K562 (cell line): ENCODE measurements around the gene DAGLA. TPM values are rescaled to one million over a fixed set of nuclear protein-coding genes. Genes with fewer than 3 reads are reported as not detected.
A peak's percentile ranks its signal among the peaks of the same experiment; 100 is the strongest.

Experiments used
- ATAC-seq: fragments of 200-7000 bp; cut with Tn5 transposase; 3 replicates; pipeline ENCODE4 v1.9.1; 2020; ENCODE audit warnings: moderate library complexity
- BruUV-seq: library from RNA; stranded (reverse); fragments of 400-500 nt; replicated peaks from 2 replicates; lab custom pipeline; 2021; lab: Mats Ljungman, UMichigan
- CTCF ChIA-PET: fragments of 300-600 bp; formaldehyde crosslinking; extraction: SDS; loops from one replicate; lab custom pipeline; 2021; ENCODE audit warnings: low intra/inter-chr PET ratio; lab: Yijun Ruan, JAX
- POLR2A ChIA-PET: fragments of 300-600, 350-650 bp; sonication (Branson Sonifier 250); formaldehyde crosslinking; extraction: SDS; loops from one replicate; lab custom pipeline; 2021; ENCODE audit warnings: antibody characterized with exemption, inconsistent platforms; lab: Yijun Ruan, JAX
- DNase-seq, 4 experiments: peaks; one replicate each; pipeline versions ENCODE4 v3.0.0 to v3.0.0-alpha.2; 2011 to 2018; ENCODE audit warnings: low spot score in 3 of 4, mixed read lengths in 3 of 4; ENCODE audit errors: extremely low read depth in 1 of 4
- FAIRE-seq: peaks from 2 replicates; lab custom pipeline; 2011; peaks lifted over from hg19 to GRCh38; lab: Jason Lieb, UNC
- H2AFZ ChIP-seq: 2 replicates; pipeline ENCODE4 v1.6.0; 2011; ENCODE audit warnings: low read depth, low read length, control low read depth, inconsistent platforms
- H3K27ac ChIP-seq: fragments of 200-600 bp; 3 replicates; pipeline ENCODE4 v1.8.0; 2011; ENCODE audit warnings: low read depth, mild to moderate bottlenecking, control low read depth, inconsistent platforms, low read length, moderate library complexity, mixed read lengths; ENCODE audit errors: extremely low read depth
- H3K27me3 ChIP-seq, 2 experiments: fragments of 300-600 bp in 1 of 2; 2 replicates in 1 of 2; 3 replicates in 1 of 2; pipeline versions ENCODE4 v1.6.0 to v1.8.0; 2011; ENCODE audit warnings: inconsistent platforms in 2 of 2, low read length in 2 of 2, mild to moderate bottlenecking in 1 of 2, mixed read lengths in 1 of 2, moderate library complexity in 1 of 2; ENCODE audit not compliant: control insufficient read depth in 2 of 2, insufficient read depth in 2 of 2
- H3K36me3 ChIP-seq: fragments of 300-600 bp; 3 replicates; pipeline ENCODE4 v1.8.0; 2011; ENCODE audit warnings: mild to moderate bottlenecking, low read length, inconsistent platforms; ENCODE audit not compliant: control insufficient read depth, insufficient read depth
- H3K4me1 ChIP-seq, 2 experiments: fragments of 200-600 bp in 1 of 2; replicated peaks in 1 of 2; 2 replicates in 1 of 2; 3 replicates in 1 of 2; pipeline versions ENCODE4 v1.5.1 to v1.8.0; 2011; ENCODE audit warnings: inconsistent platforms in 2 of 2, low read length in 2 of 2, mild to moderate bottlenecking in 1 of 2, mixed read lengths in 1 of 2, moderate library complexity in 1 of 2; ENCODE audit not compliant: control insufficient read depth in 2 of 2, insufficient read depth in 2 of 2
- H3K4me2 ChIP-seq: 2 replicates; pipeline ENCODE4 v1.6.1; 2011; ENCODE audit warnings: low read length, control low read depth, inconsistent platforms, mixed read lengths; ENCODE audit not compliant: insufficient read depth
- H3K4me3 ChIP-seq: fragments of 200-600 bp; sonication (generic), shearing (Covaris generic); 2 replicates; pipeline ENCODE4 v1.5.1; 2016; ENCODE audit warnings: control low read depth, inconsistent platforms
- H3K79me2 ChIP-seq: fragments of 200-600 bp; 3 replicates; pipeline ENCODE4 v1.8.0; 2011; ENCODE audit warnings: low read length, inconsistent platforms; ENCODE audit not compliant: control insufficient read depth, insufficient read depth
- H3K9ac ChIP-seq, 2 experiments: 2 replicates each; pipeline versions ENCODE4 v1.6.0 to v1.6.1; 2011; ENCODE audit warnings: low read depth in 2 of 2, low read length in 2 of 2, control low read depth in 1 of 2, inconsistent platforms in 1 of 2, mild to moderate bottlenecking in 1 of 2, mixed read lengths in 1 of 2; ENCODE audit not compliant: insufficient read depth in 1 of 2
- H3K9me1 ChIP-seq: one replicate; pipeline ENCODE4 v1.6.0; 2011; ENCODE audit warnings: inconsistent platforms, mild to moderate bottlenecking, low read length, moderate library complexity; ENCODE audit not compliant: control insufficient read depth, insufficient read depth
- H3K9me3 ChIP-seq: replicated peaks from 2 replicates; pipeline ENCODE4 v1.5.1; 2011; ENCODE audit warnings: low read depth, low read length, inconsistent platforms; ENCODE audit not compliant: control insufficient read depth, insufficient read depth
- H4K20me1 ChIP-seq: replicated peaks from 2 replicates; pipeline ENCODE4 v1.6.1; 2011; ENCODE audit warnings: low read length, inconsistent platforms, mixed read lengths; ENCODE audit not compliant: control insufficient read depth, insufficient read depth
- BCOR ChIP-seq: fragments of 450-650 bp; IDR thresholded peaks from 2 replicates; pipeline ENCODE4 v1.6.1; 2016
- HNRNPL ChIP-seq: fragments of 200-400 bp; formaldehyde crosslinking; IDR thresholded peaks from 2 replicates; pipeline ENCODE4 v1.6.1; 2017; ENCODE audit warnings: low read depth, mild to moderate bottlenecking, low read length
- KDM1A ChIP-seq, 2 experiments: fragments of 450-650 bp; IDR thresholded peaks; 2 replicates each; pipeline ENCODE4 v1.6.1; 2016; ENCODE audit warnings: mild to moderate bottlenecking in 2 of 2
- MAFK ChIP-seq: IDR thresholded peaks from 2 replicates; pipeline ENCODE4 v1.6.1; 2011; ENCODE audit warnings: low read length, improper control_type of control experiment
- RBM25 ChIP-seq: fragments of 200-400 bp; formaldehyde crosslinking; IDR thresholded peaks from 2 replicates; pipeline ENCODE4 v1.6.1; 2018; ENCODE audit warnings: low read length, low read depth, moderate library complexity; ENCODE audit not compliant: severe bottlenecking
- RBM39 ChIP-seq: fragments of 200-400 bp; formaldehyde crosslinking; optimal IDR thresholded peaks from 2 replicates; pipeline ENCODE3; 2018; ENCODE audit warnings: low read depth, low read length
- TAF7 ChIP-seq: fragments of 450-650 bp; IDR thresholded peaks from 2 replicates; pipeline ENCODE4 v1.6.1; 2016; ENCODE audit warnings: missing genetic modification characterization, missing compliant biosample characterization
- WGBS: fragments of 100-300 bp; shearing (Covaris generic); methylation state at CpG from one replicate; pipeline ENCODE4 v1.1.6; 2016; ENCODE audit warnings: low coverage, mixed read lengths; ENCODE audit not compliant: insufficient coverage; ENCODE audit errors: missing lambda C conversion rate; 5-methylcytosine and 5-hydroxymethylcytosine counted together
- in situ Hi-C: fragments of 300-500 bp; cut with MboI; formaldehyde crosslinking; loops from 4 replicates; pipeline ENCODE4 v1.15.0; 2018; ENCODE audit warnings: inconsistent platforms, mixed read lengths
- intact Hi-C: fragments of 100-400 bp; cut with micrococcal nuclease; formaldehyde crosslinking; loops from 2 replicates; pipeline ENCODE4 v1.14.2; 2022
- polyA plus RNA-seq, 8 experiments: library from polyadenylated mRNA; depleted of rRNA in 4 of 8; stranded (reverse) in 5 of 8; unstranded in 3 of 8; fragments of >200 nt; fragmentation: Nextera tagmentation in 2 of 8; fragmentation: Illumina TruSeq in 1 of 8; extraction: Ambion mirVana in 2 of 8; extraction: Trizol in 1 of 8; gene quantifications; 2 replicates each; pipeline versions ENCODE4 v1.2.1 to v1.2.3, GENCODE V29; 2011 to 2014; ENCODE audit warnings: inconsistent platforms in 1 of 8, missing spikeins in 1 of 8
- total RNA-seq, 7 experiments: library from RNA; depleted of rRNA in 6 of 7; stranded (reverse); fragments of >200 nt in 6 of 7; fragmentation: Illumina TruSeq in 2 of 7; extraction: Trizol in 2 of 7; gene quantifications; 2 replicates each; pipeline versions ENCODE4 v1.2.1 to v1.2.3, GENCODE V29; 2011 to 2021; ENCODE audit warnings: low replicate concordance in 1 of 7

The DAGLA gene
- total and polyA plus RNA-seq, 9 of the 15 experiments (the other 6 are each of a cell fraction or from before 2014, with no cell fraction given) = 0.03 to 0.16 (median 0.04) TPM; not detected in 4

DNA sequence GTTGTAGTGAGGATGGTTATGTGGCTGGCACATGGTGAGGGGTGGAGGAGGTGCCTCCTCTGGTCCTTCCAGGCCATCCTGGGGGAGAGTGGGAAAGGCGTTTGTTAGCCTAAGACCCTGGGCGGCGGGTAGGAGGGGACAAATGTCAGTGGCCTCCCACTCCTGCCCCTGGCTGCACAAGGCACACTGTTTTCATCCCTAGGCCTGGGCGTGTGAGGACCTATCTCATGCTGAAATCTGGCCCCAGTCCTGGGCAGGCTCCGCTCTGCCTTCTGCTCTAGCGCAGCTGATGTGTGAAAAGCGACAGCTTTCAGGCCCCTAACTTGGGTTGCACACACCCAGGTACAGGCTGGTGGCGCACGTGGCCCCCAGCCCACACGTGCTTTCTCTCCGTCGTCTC lies 32.1 kb downstream of the DAGLA start (continued):
- TF ChIP-seq TAF7 (tag) (no peak), MAFK (no peak)

DNA sequence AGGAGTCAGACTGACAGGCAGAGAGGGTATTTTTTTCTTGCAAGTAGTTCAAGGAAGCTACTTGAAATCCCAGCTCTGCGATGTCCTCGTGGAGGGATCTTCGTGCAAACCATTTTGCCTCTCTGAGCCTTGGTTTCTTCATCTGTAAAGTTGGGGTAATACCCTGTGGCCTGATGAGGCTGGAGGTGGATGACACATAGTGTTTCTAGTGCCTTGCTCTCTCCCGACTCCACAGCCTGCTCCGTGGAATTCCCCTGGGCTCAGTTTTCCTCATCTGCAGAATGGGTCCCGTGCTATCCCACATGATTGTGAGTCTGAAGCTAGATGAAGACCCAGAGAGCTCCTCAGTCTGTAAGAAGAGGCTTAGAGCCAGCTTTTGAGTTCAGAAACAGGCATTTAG lies 32.7 kb downstream of the DAGLA start:
- DNase-seq = no peak
- in situ Hi-C loops = no loop called here
- TF ChIP-seq KDM1A (IDR thresholded peaks at IDR 0.05) (peak in 1 of 2 experiments; percentile 42; a peak in 1 of 4 replicates), RBM25 (peak; percentile 81), HNRNPL (no peak), BCOR (peak; percentile 63), RBM39 (no peak)
- ChIA-PET CTCF (no interaction called here), POLR2A (interaction anchor here (0.7 to 1.4 kb wide), 3 partner anchors 11 to 181 kb away, joined by 3 to 4 read pairs (median 3); no protein-coding TSS in a partner anchor)
- no peaks in the 10 kb centered on the region for H3K9me1 ChIP-seq
- WGBS = 11% methylated on average over 6 of the region's 6 CpGs
- no peak for FAIRE-seq
- H3K36me3 ChIP-seq = no peaks in the 10 kb centered on the region
- ATAC-seq = no peak
- no TSS peak for BruUV-seq
- H3K4me2 ChIP-seq = no peak overlapping the region
- peak overlapping the region in 1 of 2 experiments; percentile 76; a peak in 1 of 4 replicates for H3K9ac ChIP-seq
- no peak overlapping the region for H2AFZ ChIP-seq
- H3K4me3 ChIP-seq = no peak overlapping the region
- intact Hi-C loops = no loop called here
- no peaks in the 10 kb centered on the region for H3K9me3 ChIP-seq
- peaks cover 0 to 10% of the 10 kb centered on the region in 2 experiments; a peak in 2 of 5 replicates for H3K4me1 ChIP-seq
- H3K27ac ChIP-seq = no peak overlapping the region
- peaks cover 20 to 72% of the 10 kb centered on the region in 2 experiments; a peak in 4 of 5 replicates for H3K27me3 ChIP-seq
- H4K20me1 ChIP-seq = 0 out of 2 replicates have a peak, but pooled peaks cover 8% of the 10 kb centered on the region
- no peaks in the 10 kb centered on the region for H3K79me2 ChIP-seq
